Astrocyte of the spinal cord (primary cell): ENCODE results near the gene JMJD1C.
"Not testable (repeated sequence)": the region's sequence is repeated elsewhere in the genome, so short reads cannot be mapped to it uniquely, and the experiment has no call there.

Experiments used
- DNase-seq: peaks from one replicate; pipeline ENCODE4 v3.0.0; 2011; ENCODE audit warnings: low read depth, low spot score
- H3K4me3 ChIP-seq: 2 replicates; pipeline ENCODE4 v1.5.1; 2011; ENCODE audit warnings: low read depth, mild to moderate bottlenecking, low read length, moderate library complexity
- CTCF ChIP-seq: IDR thresholded peaks from 2 replicates; pipeline ENCODE4 v1.5.1; 2012; ENCODE audit warnings: low read depth, mild to moderate bottlenecking, low read length, inconsistent platforms
- in situ Hi-C: cut with HindIII; loops from 2 replicates; pipeline ENCODE4 v1.10.0; 2017; ENCODE audit warnings: low sequenced_read_pairs

The JMJD1C gene

GRCh38 chr10:63502832-63503231, 37.1 kb upstream of the JMJD1C start:
- no peak overlapping the region for H3K4me3 ChIP-seq
- TF ChIP-seq CTCF = no peak
- in situ Hi-C loops = no loop called here
- DNase-seq = no peak

- H3K4me3 ChIP-seq = no peak overlapping the region
- DNase-seq = no peak
- TF ChIP-seq CTCF = no peak
- in situ Hi-C loops = no loop called here
Measured at GRCh38 chr10:63501954-63502353, 36.2 kb upstream of the JMJD1C start.

GRCh38 chr10:63500551-63500950, 34.8 kb upstream of the JMJD1C start:
- in situ Hi-C loops, DNase-seq, H3K4me3 ChIP-seq: not testable (repeated sequence)

GRCh38 chr10:63498665-63499064, 32.9 kb upstream of the JMJD1C start:
- H3K4me3 ChIP-seq = no peak overlapping the region
- no peak for DNase-seq
- TF ChIP-seq CTCF = no peak
- in situ Hi-C loops = no loop called here

DNA sequence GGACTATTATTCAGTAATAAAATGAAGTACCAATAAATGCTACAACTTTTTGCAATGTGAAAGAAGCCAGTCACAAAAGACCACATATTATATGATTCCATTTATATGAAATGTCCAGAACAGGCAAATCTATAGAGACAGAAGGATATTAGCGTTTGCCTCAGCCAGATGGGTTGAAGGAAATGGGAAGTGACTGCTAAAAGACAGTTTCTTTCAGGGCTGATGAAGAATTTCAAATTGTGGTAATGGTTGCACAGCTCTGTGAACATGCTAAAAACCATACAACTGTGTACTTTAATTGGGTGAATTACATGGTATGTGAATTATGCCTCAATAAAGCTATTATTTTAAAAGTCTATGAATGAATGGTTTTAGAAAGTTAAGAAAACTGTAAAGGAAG, 31.5 kb upstream of the JMJD1C start:
- DNase-seq = no peak
- no peak overlapping the region for H3K4me3 ChIP-seq
- in situ Hi-C loops = no loop called here
- TF ChIP-seq CTCF = no peak

DNA sequence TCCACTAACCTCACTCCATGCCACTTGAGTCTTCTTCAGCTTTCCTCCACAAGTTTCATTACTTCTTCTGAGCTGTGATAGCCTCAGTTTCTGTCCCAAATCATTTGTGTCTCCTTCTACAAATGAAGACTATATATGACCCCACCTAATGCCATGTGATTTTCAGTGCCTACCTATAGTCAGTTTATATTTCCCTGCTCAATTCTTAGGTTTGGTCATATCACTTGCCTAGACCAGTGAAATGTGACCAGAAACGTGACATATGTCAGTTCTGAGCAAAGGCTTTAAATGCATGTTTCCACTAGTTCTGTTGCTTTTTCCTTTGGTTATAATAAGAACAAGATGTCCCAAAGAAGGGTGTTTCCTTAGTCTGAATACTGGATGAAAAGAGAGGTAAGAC, 30.8 kb upstream of the JMJD1C start:
- TF ChIP-seq CTCF = no peak
- no peak for DNase-seq
- in situ Hi-C loops = no loop called here
- H3K4me3 ChIP-seq = no peak overlapping the region

- in situ Hi-C loops = no loop called here
- no peak for DNase-seq
- H3K4me3 ChIP-seq = no peak overlapping the region
- TF ChIP-seq CTCF = no peak
Measured at GRCh38 chr10:63494951-63495350, 29.2 kb upstream of the JMJD1C start.
